ENCODE results near the gene LRP1B.

DNA sequence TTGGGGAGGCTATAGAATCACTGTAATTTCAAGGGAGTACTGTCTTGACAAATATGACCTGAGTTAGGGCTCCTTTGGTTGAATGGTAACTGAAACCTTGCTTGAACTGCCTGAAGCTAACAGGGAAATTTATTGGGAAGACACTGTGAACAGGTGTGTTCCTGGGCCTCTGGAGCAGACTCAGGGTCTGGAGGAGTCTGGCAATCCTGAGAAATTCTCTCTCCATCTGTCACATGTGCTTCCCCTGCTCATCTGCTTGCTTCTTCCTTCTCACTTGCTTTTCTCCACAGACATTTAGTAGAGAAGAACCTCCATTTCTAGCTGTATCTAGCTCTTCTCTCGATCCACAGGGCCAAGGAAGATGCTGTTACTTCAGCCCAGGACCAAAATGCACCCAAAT lies 476.5 kb downstream of the LRP1B start:
- TF ChIP-seq, protein P1, sequence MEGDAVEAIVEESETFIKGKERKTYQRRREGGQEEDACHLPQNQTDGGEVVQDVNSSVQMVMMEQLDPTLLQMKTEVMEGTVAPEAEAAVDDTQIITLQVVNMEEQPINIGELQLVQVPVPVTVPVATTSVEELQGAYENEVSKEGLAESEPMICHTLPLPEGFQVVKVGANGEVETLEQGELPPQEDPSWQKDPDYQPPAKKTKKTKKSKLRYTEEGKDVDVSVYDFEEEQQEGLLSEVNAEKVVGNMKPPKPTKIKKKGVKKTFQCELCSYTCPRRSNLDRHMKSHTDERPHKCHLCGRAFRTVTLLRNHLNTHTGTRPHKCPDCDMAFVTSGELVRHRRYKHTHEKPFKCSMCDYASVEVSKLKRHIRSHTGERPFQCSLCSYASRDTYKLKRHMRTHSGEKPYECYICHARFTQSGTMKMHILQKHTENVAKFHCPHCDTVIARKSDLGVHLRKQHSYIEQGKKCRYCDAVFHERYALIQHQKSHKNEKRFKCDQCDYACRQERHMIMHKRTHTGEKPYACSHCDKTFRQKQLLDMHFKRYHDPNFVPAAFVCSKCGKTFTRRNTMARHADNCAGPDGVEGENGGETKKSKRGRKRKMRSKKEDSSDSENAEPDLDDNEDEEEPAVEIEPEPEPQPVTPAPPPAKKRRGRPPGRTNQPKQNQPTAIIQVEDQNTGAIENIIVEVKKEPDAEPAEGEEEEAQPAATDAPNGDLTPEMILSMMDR (IDR thresholded peaks at IDR 0.05; ENCODE audit: low read depth, low read length, missing input control) = no peak
- TF ChIP-seq, protein P2, sequence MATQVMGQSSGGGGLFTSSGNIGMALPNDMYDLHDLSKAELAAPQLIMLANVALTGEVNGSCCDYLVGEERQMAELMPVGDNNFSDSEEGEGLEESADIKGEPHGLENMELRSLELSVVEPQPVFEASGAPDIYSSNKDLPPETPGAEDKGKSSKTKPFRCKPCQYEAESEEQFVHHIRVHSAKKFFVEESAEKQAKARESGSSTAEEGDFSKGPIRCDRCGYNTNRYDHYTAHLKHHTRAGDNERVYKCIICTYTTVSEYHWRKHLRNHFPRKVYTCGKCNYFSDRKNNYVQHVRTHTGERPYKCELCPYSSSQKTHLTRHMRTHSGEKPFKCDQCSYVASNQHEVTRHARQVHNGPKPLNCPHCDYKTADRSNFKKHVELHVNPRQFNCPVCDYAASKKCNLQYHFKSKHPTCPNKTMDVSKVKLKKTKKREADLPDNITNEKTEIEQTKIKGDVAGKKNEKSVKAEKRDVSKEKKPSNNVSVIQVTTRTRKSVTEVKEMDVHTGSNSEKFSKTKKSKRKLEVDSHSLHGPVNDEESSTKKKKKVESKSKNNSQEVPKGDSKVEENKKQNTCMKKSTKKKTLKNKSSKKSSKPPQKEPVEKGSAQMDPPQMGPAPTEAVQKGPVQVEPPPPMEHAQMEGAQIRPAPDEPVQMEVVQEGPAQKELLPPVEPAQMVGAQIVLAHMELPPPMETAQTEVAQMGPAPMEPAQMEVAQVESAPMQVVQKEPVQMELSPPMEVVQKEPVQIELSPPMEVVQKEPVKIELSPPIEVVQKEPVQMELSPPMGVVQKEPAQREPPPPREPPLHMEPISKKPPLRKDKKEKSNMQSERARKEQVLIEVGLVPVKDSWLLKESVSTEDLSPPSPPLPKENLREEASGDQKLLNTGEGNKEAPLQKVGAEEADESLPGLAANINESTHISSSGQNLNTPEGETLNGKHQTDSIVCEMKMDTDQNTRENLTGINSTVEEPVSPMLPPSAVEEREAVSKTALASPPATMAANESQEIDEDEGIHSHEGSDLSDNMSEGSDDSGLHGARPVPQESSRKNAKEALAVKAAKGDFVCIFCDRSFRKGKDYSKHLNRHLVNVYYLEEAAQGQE (IDR thresholded peaks at IDR 0.05) = no peak
- TF ChIP-seq TAF1 (conservative IDR thresholded peaks at IDR 0.05) = no peak
- no peak for TF ChIP-seq HNF4A (conservative IDR thresholded peaks at IDR 0.05)
- no peak for TF ChIP-seq RAD21 (IDR thresholded peaks at IDR 0.05)
- no peak for TF ChIP-seq GABPA (IDR thresholded peaks at IDR 0.05 in 1 of 2, conservative IDR thresholded peaks at IDR 0.05 in 1 of 2)
- TF ChIP-seq JUND (IDR thresholded peaks at IDR 0.05) = no peak
- TF ChIP-seq, protein P3, sequence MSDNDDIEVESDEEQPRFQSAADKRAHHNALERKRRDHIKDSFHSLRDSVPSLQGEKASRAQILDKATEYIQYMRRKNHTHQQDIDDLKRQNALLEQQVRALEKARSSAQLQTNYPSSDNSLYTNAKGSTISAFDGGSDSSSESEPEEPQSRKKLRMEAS (IDR thresholded peaks at IDR 0.05) = no peak
- TF ChIP-seq YY1 (IDR thresholded peaks at IDR 0.05) = no peak
- no peak for TF ChIP-seq SP1 (IDR thresholded peaks at IDR 0.05)
- TF ChIP-seq, protein P4, sequence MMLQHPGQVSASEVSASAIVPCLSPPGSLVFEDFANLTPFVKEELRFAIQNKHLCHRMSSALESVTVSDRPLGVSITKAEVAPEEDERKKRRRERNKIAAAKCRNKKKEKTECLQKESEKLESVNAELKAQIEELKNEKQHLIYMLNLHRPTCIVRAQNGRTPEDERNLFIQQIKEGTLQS (IDR thresholded peaks at IDR 0.05) = no peak
- TF ChIP-seq, protein P5, sequence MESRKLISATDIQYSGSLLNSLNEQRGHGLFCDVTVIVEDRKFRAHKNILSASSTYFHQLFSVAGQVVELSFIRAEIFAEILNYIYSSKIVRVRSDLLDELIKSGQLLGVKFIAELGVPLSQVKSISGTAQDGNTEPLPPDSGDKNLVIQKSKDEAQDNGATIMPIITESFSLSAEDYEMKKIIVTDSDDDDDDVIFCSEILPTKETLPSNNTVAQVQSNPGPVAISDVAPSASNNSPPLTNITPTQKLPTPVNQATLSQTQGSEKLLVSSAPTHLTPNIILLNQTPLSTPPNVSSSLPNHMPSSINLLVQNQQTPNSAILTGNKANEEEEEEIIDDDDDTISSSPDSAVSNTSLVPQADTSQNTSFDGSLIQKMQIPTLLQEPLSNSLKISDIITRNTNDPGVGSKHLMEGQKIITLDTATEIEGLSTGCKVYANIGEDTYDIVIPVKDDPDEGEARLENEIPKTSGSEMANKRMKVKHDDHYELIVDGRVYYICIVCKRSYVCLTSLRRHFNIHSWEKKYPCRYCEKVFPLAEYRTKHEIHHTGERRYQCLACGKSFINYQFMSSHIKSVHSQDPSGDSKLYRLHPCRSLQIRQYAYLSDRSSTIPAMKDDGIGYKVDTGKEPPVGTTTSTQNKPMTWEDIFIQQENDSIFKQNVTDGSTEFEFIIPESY (IDR thresholded peaks at IDR 0.05) = no peak
- no peak for TF ChIP-seq HNF4G (IDR thresholded peaks at IDR 0.05)
- TF ChIP-seq RXRA (IDR thresholded peaks at IDR 0.05) = no peak
